Measurements from ENCODE around the gene CMSS1.

Gene CMSS1

GRCh38 chr3:99891610-99892285 lies 74.1 kb downstream of the CMSS1 start:
- H3K27me3 ChIP-seq, result no peaks in the 10 kb centered on the region
- TF ChIP-seq, protein P1, sequence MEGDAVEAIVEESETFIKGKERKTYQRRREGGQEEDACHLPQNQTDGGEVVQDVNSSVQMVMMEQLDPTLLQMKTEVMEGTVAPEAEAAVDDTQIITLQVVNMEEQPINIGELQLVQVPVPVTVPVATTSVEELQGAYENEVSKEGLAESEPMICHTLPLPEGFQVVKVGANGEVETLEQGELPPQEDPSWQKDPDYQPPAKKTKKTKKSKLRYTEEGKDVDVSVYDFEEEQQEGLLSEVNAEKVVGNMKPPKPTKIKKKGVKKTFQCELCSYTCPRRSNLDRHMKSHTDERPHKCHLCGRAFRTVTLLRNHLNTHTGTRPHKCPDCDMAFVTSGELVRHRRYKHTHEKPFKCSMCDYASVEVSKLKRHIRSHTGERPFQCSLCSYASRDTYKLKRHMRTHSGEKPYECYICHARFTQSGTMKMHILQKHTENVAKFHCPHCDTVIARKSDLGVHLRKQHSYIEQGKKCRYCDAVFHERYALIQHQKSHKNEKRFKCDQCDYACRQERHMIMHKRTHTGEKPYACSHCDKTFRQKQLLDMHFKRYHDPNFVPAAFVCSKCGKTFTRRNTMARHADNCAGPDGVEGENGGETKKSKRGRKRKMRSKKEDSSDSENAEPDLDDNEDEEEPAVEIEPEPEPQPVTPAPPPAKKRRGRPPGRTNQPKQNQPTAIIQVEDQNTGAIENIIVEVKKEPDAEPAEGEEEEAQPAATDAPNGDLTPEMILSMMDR (IDR thresholded peaks at IDR 0.05; ENCODE audit: low read depth, low read length), result no peak
- H3K9me3 ChIP-seq, result no peaks in the 10 kb centered on the region
- DNase-seq, result no peak
- peaks cover 12% of the 10 kb centered on the region; the same call in 1 of the 2 replicates for H3K4me1 ChIP-seq
- no peak overlapping the region for H3K4me3 ChIP-seq (ENCODE audit: low read depth, low read length)
- no peaks in the 10 kb centered on the region for H3K36me3 ChIP-seq

DNA sequence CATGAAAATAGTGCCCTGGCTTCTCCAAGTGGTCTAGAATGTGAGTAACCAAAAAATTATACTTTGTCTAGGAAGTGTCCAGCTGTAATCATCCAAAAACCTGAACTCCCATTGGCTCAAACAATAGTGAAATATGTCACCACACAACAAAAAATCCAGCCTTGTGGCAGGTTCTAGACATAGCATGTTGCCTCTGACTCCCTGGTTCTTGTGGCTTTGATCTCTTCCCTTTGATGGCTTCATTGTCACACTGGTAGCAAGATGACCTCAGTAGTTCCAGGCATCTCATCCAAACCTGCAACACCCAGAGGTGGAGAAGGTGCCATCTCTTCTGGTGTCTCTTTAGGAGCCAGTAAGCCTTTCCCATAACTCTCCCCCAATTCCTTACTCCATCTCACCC lies 74.7 kb downstream of the CMSS1 start:
- Histone ChIP-seq H3K4me3 (ENCODE audit: low read depth, low read length) (no peak overlapping the region), H3K4me1 (peaks cover 12% of the 10 kb centered on the region; the same call in 1 of the 2 replicates), H3K36me3 (no peaks in the 10 kb centered on the region), H3K9me3 (no peaks in the 10 kb centered on the region), H3K27me3 (no peaks in the 10 kb centered on the region)
- TF ChIP-seq, protein P1 (IDR thresholded peaks at IDR 0.05; ENCODE audit: low read depth, low read length), result peak; percentile 22
- DNase-seq, result no peak

- no peak overlapping the region for H3K4me3 ChIP-seq (ENCODE audit: low read depth, low read length)
- H3K27me3 ChIP-seq, result no peaks in the 10 kb centered on the region
- no peak for DNase-seq
- peaks cover 12% of the 10 kb centered on the region; the same call in 1 of the 2 replicates for H3K4me1 ChIP-seq
- H3K9me3 ChIP-seq, result no peaks in the 10 kb centered on the region
- no peaks in the 10 kb centered on the region for H3K36me3 ChIP-seq
- TF ChIP-seq, protein P1 (IDR thresholded peaks at IDR 0.05; ENCODE audit: low read depth, low read length), result no peak
Measured at GRCh38 chr3:99895131-99895696, 77.6 kb downstream of the CMSS1 start.

DNA sequence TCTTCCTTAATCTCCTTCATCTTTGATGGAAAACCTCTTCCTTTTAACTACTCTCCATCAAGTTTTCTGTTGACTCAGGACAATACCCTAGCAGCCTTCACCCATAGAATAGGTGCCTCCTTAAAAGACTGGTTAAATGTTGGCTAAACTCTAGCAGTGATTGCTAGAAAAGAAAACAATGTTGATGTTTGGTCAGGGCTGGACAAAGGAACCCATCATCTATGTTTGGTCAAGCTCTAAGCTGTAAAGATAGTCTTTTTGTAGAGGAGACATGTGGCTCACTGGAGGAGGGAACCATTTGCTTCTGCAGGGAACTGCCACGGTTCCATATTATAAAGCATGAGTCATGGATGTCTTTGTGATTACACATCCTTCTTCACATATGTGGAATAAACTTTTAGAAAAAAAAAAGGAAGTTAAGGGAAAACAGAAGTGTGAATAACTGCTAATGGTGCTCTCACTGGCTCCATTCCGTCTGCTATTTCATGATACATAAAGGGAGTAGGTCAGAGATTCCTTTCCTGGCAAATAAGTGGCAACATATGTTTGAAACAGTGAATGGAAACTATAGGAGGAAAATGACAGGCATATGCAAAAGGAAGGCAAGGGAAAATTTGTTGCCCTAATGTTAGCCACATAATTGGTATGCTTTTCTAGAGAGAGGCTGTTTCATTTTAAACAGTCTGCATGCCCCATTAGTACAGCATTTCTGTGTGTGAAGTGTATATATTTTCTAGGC lies 78.2 kb downstream of the CMSS1 start:
- H3K9me3 ChIP-seq, result no peaks in the 10 kb centered on the region
- peaks cover 17% of the 10 kb centered on the region for H3K4me1 ChIP-seq
- TF ChIP-seq, protein P1 (IDR thresholded peaks at IDR 0.05; ENCODE audit: low read depth, low read length), result no peak
- no peak overlapping the region for H3K4me3 ChIP-seq (ENCODE audit: low read depth, low read length)
- no peak for DNase-seq
- no peaks in the 10 kb centered on the region for H3K36me3 ChIP-seq
- H3K27me3 ChIP-seq, result no peaks in the 10 kb centered on the region; the same call in 1 of the 2 replicates

- TF ChIP-seq, protein P1 (IDR thresholded peaks at IDR 0.05; ENCODE audit: low read depth, low read length), result no peak
- Histone ChIP-seq H3K4me1 (peaks cover 19% of the 10 kb centered on the region), H3K9me3 (no peaks in the 10 kb centered on the region), H3K4me3 (ENCODE audit: low read depth, low read length) (no peak overlapping the region), H3K27me3 (no peaks in the 10 kb centered on the region; the same call in 1 of the 2 replicates), H3K36me3 (no peaks in the 10 kb centered on the region)
- no peak for DNase-seq
Measured at GRCh38 chr3:99896482-99896881, 78.8 kb downstream of the CMSS1 start.
